ENCODE measurements around the gene IL23R.

IL23R gene

DNA sequence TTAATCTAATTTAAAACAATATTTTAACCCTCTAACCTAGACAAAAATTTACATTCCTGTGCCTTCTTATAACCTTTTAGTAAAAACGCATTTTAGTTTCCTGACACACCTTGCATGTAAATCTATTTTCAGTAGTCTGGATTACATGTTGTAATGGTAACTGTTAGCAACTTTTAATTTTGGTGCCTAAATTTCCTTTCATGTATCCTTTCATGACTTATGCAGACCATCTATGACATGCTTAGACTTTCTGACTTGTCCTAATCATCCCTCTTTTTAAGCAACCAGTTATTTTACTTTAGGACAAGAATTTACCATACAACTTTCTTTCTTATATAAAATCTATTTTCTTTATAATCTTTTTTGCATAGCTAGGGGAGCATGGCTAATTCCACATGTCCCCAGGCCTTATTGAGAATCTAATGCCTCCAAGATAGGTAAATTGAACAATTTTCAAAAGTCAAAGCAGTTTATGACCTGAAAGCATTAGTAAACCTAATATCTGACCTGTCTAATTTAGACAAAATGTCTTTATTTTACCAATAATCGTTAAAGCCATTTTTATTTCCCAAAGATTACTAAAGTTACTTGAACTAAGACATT is 83.9 kb downstream of the IL23R start:
- no peak for DNase-seq

- DNase-seq: no peak
Observed at GRCh38 chr1:67256291-67257172, 90.3 kb downstream of the IL23R start.

GRCh38 chr1:67257173-67257535 is 90.9 kb downstream of the IL23R start:
- no peak for DNase-seq

GRCh38 chr1:67261680-67262079 is 95.4 kb downstream of the IL23R start:
- no peak for DNase-seq

- no peak for DNase-seq
Observed at GRCh38 chr1:67262735-67263134, 96.5 kb downstream of the IL23R start.

- no peak for DNase-seq
Observed at GRCh38 chr1:67264152-67264551, 97.9 kb downstream of the IL23R start.

DNA sequence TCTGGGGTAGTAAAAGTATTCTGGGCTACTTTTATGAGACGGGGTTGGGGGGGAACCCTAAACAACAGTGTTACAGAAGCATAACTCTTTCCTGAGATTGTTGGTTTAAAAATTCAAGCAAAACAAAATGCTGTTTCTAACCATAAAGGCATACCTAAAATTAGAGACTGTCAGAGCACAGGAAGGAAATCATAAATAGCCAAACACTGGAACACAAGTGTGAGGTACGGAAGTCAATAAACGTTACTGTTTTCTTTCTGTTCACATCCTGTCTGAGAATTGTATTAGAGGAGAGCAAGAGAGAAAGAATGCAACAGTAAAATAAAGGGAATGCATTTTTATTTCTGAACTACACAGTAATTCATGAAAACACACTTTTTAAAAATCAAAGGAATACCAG is 98.6 kb downstream of the IL23R start:
- no peak for DNase-seq

- DNase-seq: no peak
Observed at GRCh38 chr1:67269061-67269460, 102.8 kb downstream of the IL23R start.

GRCh38 chr1:67270541-67270940 is 104.3 kb downstream of the IL23R start:
- no peak for DNase-seq

DNA sequence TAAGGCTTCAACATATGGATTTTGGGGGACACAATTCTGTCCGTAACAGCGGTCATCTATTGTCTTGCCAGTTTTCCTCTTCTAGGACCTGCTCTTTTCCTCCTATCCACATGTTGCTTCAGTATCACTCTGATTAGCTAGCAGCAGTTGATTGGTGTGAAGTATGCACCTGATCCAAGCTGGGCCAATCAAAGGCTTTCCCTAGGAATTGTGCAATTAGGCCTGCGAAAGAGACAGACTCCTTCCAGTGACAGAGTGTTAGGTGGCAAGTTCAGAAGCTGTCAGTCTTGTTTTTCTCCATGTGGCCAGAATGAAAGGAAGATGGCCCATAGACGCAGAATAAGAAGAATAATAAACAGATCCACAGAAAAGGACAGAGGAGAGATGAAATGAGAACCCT is 107.3 kb downstream of the IL23R start:
- no peak for DNase-seq

GRCh38 chr1:67274623-67275325 is 108.5 kb downstream of the IL23R start:
- DNase-seq: no peak

DNA sequence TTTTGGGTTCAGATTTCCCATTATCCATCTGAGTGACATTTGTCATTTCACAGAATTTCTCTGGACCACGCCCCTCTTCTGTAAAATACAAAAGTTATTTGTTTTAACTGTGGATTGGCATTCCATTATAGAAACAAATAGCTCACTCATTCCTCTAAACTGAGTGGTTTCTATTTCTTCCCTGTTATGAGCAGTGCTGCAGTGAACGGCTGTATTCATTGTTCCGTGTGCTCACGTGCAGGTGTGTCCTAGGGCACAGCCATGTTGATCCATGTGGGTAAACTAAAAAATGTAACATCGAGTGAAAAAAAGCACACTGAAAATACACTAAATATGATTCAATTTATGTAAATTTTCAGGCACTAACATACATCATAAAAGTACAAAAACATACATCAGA is 114.4 kb downstream of the IL23R start:
- no peak for DNase-seq

DNA sequence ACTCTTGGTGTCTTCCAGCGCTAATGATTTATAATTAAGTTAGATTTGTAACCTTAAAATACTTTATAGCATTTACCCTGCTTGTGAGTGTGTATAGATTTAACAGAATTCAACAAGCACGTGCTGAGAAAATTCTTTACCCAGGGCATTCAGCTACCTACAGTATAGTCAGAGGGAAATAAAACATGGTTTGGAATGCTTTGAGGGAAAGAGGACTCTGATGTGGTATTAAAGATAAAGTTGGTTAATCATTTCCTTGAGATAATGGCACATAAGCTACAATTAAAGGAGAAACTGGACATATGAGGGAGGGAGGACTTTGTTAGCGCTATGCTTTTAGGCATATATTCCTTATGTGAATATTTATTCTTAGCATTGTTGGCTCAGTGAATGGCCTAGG is 115.0 kb downstream of the IL23R start:
- DNase-seq: no peak

DNA sequence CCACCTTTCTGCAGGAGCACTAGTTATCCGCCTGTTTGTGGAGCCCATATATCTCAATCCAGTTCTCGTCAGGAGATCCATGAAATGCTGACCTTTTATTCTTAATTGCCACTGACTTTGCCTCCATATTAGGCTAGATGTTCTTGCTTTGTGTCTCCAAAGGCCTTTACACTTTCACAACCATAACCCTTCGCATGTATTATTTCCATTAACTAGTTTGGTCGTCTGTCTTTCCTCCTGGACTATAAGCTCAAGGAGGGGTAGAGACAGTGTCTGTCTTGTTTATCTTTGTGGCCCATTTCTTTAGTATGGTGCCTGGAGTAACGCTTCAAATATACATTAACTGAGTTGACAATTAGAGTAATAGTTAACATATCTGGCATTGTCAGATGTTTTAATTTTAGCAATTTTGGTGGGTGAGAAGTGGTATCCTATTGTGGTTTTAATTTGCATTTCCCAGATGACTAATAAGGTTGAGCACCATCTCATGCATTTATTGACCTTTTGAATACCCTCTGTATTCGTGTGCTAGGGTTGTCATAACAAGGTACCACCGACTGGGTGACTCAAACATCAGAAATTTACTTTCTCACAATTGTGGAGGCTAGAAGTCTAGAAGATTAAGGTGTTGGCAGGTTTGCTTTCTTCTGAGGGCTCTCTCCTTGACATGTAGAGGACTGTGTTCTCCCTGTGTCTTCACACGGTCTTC is 119.7 kb downstream of the IL23R start:
- DNase-seq: no peak

DNA sequence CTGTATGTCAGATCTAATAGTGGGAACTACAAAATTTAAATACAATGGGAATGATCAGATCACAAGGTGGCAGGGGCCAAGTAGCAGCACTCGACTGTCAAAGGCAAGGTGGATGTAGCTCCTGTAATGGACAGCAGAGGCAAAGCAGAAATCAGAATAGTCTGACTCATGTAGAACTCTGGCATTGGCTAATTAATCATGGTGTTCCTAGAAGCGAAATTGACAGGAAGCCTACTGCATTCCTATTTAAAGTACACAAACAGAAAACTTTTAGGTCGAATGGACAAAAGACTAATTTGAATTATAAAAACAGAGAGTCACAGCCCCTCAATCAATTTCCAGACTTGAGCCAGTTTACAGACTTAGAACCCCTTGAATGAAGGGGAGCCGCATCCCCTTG is 124.0 kb downstream of the IL23R start:
- DNase-seq: no peak

- DNase-seq: no peak
Observed at GRCh38 chr1:67294836-67295617, 128.8 kb downstream of the IL23R start.

GRCh38 chr1:67298762-67299161 is 132.5 kb downstream of the IL23R start:
- DNase-seq: no peak

DNA sequence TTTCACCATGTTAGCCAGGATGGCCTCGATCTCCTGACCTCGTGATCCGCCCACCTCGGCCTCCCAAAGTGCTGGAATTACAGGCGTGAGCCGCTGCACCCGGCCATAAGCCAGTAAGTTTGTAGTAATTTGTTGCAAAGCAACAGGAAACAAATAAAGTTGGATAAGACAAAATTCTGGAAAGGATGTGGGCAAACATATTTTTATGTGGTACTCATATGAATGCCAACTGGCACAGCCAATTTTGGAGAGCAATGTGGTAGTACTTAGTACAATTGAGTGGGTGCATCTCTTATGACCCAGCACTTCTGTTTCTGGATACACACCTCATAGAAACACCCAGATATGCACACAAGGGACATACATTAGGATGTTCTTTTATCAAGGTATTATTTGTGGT is 133.0 kb downstream of the IL23R start:
- DNase-seq: no peak

GRCh38 chr1:67300561-67300960 is 134.3 kb downstream of the IL23R start:
- no peak for DNase-seq

GRCh38 chr1:67304023-67304422 is 137.8 kb downstream of the IL23R start:
- no peak for DNase-seq

- DNase-seq: no peak
Observed at GRCh38 chr1:67306547-67306946, 140.3 kb downstream of the IL23R start.

DNA sequence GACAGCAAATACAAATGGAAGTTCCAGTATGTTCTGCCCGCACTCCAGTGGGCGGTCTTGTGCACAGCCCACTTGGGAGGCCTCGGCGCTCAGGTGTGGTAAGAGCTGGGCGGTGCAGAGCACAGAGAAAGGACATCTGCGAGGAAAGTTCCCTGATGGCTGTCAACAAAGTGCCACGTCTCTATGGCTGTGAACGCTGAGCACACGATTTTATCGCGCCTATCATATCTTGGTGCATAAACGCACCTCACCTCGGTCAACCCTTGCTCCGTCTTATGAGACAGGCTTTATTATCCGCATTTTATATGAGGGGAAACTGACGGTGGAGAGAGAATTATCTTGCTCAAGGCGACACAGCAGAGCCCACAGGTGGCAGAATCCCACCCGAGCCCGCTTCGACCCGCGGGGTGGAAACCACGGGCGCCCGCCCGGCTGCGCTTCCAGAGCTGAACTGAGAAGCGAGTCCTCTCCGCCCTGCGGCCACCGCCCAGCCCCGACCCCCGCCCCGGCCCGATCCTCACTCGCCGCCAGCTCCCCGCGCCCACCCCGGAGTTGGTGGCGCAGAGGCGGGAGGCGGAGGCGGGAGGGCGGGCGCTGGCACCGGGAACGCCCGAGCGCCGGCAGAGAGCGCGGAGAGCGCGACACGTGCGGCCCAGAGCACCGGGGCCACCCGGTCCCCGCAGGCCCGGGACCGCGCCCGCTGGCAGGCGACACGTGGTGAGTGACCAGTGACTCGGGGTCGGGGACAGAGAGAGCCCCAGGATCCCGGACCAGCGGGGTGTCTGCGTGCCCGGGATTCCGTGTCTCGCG is 141.2 kb downstream of the IL23R start, which contains the start of gene IL12RB2:
Gene IL12RB2 (plus strand): TSS at position 623 of the 810 bp plus-strand sequence. CDS start 12,496 bp downstream, outside the sequence.
- DNase-seq: peak; percentile 57

Data from activated CD4-positive, CD25-positive, alpha-beta regulatory T cell treated with anti-CD3 and anti-CD28 coated beads, Interleukin-2, amount 50 U/mL, for 72 hours (primary cell).